ENCODE measurements around the gene PHLDB3. TPM values are rescaled to one million over a fixed set of nuclear protein-coding genes. Genes with fewer than 3 reads are reported as not detected.

PHLDB3 gene
- total RNA-seq, 4 donors from 2014 or later: 1.9 to 5.7 (median 3.5) TPM

- no peak for TF ChIP-seq CTCF (IDR thresholded peaks at IDR 0.05; ENCODE audit: low read depth)
These were observed 21.6 kb upstream of the PHLDB3 start for GRCh38 chr19:43525836-43526771.

GRCh38 chr19:43524922-43525835, 20.6 kb upstream of the PHLDB3 start:
- no peak for TF ChIP-seq CTCF (IDR thresholded peaks at IDR 0.05; ENCODE audit: low read depth)

- TF ChIP-seq CTCF (IDR thresholded peaks at IDR 0.05; ENCODE audit: low read depth): no peak
These were observed 18.4 kb upstream of the PHLDB3 start for GRCh38 chr19:43522929-43523328.

- TF ChIP-seq CTCF (IDR thresholded peaks at IDR 0.05; ENCODE audit: low read depth): no peak
These were observed 15.0 kb upstream of the PHLDB3 start for GRCh38 chr19:43519436-43520088.

GRCh38 chr19:43518051-43518450, 13.5 kb upstream of the PHLDB3 start:
- TF ChIP-seq CTCF (IDR thresholded peaks at IDR 0.05; ENCODE audit: low read depth): no peak

GRCh38 chr19:43511324-43511723, 6.8 kb upstream of the PHLDB3 start:
- no peak for TF ChIP-seq CTCF (IDR thresholded peaks at IDR 0.05; ENCODE audit: low read depth)
